DMS 273 (cell line): ENCODE measurements around the gene KBTBD12.
"Not testable (repeated sequence)": the region's sequence is repeated elsewhere in the genome, so short reads cannot be mapped to it uniquely, and the experiment has no call there.

Experiments used
- DNase-seq: peaks from one replicate; lab custom pipeline; 2025; ENCODE audit not compliant: unreplicated experiment; lab: John Stamatoyannopoulos, UW

Gene KBTBD12, protein sequence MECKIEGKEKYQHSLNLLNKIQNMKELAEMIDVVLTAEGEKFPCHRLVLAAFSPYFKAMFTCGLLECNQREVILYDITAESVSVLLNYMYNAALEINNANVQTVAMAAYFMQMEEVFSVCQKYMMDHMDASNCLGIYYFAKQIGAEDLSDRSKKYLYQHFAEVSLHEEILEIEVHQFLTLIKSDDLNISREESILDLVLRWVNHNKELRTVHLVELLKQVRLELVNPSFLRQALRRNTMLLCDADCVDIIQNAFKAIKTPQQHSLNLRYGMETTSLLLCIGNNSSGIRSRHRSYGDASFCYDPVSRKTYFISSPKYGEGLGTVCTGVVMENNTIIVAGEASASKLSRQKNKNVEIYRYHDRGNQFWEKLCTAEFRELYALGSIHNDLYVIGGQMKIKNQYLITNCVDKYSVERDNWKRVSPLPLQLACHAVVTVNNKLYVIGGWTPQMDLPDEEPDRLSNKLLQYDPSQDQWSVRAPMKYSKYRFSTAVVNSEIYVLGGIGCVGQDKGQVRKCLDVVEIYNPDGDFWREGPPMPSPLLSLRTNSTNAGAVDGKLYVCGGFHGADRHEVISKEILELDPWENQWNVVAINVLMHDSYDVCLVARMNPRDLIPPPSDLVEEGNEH

DNA sequence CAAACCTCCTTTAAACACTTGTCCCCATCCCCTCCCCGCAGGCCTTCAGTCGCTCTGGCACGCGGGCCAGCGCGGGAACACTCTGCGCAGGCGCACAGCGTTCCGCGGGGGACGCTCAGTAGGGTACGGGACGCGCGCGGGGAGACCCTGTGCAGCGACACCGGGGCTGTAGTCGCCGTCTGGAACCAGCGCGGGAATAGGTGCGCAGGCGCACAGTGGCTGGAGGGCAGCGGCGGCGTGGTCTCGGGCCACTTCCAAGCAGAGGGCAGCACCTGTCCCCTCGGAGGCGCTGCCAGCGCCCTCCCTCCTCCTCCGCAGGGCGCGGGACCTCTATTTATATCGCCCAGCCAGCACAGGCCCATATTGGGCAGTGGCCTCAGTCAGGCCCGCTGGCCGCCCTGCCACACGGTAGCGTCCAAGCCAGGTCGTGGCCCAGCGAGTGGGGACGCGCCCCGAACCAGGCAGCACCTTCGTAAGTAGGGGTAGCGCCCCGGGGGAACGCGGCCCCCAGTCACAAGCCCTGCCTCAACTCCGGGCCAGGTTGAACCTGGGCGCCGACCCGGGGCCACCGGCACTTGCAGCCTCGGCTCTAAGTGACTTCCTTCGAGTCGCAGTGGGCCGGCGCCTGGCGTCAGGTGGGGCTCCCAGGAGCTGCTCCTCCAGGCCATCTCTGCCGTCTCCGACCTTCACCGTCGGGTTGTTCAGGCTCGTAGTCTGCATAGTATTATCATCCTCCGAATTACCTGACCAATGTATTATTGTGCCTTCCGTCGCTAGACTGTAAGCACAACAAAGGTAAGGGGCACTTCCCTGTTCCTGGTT is at the start of gene KBTBD12:
Gene KBTBD12, plus strand, starts transcription at position 118 of the 822 bp plus-strand sequence. CDS start 7,830 bp downstream, outside the sequence.
- no peak for DNase-seq

DNA sequence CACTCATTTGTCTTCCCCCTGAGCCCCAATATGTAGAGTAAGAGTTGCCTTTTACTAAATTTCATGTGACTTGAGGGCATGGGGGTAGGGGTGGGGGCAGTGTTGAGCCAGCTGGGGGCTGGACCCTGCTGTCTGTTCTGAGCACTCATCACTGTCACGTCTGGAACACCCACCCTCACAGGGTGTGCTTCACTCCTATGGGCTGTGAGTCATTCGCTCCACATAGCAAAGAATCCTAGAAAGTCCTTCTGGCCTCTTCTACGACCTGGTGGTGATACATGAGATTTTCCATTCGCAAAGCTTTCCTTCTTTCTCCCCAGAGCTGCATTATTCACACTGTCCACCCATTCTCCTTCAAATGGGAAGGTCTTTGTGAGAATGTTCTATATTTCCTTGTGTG is 49.1 kb upstream of the KBTBD12 start:
- DNase-seq: peak; percentile 22

DNA sequence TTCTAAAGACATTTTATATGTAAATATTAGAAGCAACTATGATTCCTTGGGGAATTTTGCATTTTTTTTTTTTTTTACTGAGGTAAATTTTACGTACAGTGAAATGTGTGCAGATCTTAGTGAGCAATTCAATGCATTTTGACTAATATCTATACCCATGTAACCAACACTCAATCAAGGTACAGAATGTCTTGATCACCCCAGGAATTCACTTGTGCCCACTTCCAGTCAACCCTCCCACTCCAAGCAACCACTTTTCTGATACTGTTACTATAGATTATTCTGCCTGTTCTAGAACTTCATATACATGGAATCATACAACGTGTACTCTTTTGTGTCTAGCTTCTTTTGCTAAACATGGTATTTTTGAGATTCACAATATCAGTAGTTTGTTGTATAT is 47.6 kb upstream of the KBTBD12 start:
- DNase-seq: no peak

DNA sequence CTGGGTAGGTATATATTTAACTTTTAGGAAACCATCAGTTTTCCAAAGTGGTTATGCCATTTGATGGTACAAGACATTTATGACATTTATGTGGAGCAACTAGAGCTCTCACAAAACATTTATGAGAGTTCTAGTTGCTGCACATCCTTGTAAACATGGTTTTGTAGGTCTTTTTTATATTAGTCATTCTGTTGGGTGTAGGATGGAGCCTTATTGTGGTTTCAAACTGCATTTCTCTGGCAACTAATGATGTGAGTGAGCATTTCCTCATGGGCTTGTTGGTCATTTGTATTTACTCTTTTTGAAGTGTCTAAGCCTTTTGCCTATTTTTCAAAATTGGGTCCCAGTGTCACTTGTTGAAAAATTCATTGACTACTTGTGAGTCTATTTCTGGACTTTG is 47.0 kb upstream of the KBTBD12 start:
- no peak for DNase-seq

DNA sequence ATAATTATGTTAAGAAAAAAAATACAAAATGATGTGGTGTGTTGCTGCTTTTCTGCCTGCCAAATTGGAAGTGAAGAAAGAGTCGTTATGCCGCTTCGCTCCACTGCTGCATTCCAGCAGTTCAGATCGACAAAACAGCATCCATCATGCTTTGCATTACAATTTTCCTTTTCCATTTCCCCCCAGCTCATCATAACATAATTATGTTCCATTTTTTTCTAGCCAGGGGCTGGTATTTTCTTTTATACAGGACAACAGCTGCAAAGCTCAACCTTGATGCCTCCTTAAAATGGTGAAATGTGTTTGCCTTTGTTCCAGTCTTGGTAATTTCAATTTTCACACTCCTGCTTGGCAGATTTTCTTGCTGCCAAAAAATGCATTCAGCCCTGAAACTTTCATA is 44.9 kb upstream of the KBTBD12 start:
- DNase-seq: no peak

DNA sequence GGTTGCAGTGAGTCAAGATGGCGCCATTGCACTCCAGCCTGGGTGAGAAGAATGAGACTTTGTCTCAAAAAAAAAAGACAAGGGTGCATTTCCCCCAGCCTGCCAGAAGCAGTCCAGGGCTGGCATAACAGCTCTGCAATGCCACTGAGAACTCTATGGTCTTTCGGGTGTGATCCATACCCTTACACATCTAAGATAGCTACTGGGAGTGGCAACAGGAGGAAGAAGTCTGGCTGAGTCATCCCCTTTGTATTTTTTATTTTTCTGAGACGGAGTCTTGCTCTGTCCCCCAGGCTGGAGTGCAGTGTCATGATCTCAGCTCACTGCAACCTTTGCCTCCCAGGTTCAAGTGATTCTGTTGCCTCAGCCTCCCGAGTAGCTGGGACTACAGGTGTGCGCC is 40.9 kb upstream of the KBTBD12 start:
- not testable (repeated sequence) for DNase-seq

DNA sequence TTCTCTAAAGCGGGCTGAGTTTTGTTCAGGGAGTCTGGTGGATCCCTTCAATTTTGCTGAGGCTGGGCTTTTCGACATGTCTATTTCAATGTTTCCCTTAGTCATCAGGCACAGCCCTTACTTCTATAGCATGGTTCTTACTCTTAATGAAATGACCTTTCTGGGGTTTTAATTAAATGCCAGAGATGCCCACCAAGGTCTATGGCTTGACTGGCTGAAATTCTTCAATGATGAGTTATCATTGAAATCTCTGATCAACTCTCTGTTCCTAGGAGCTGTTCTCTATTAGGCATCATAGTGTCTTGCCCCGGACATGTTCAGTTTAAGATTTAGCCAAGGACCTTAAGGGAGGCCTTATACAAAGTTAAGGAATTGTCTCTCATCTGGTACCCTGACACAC is 33.4 kb upstream of the KBTBD12 start:
- DNase-seq: no peak

DNA sequence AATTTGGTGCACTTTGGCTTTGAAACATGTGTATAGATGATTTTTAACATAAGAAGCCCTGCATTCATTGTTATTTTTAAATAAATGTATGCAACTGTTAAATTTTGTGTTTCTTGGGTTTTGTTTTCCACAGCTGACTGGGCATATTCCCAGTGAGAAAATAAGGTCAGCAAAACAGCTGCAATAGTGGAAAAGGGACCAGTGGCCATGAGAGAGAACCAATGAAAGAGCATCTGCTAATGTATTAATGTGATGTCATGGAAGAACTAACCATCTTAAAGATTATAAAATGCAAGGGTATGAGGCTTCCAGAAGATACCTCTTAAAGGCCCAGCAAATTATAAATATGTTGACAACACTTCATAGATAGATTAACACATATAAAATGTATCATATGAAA is 31.0 kb upstream of the KBTBD12 start:
- DNase-seq: no peak

DNA sequence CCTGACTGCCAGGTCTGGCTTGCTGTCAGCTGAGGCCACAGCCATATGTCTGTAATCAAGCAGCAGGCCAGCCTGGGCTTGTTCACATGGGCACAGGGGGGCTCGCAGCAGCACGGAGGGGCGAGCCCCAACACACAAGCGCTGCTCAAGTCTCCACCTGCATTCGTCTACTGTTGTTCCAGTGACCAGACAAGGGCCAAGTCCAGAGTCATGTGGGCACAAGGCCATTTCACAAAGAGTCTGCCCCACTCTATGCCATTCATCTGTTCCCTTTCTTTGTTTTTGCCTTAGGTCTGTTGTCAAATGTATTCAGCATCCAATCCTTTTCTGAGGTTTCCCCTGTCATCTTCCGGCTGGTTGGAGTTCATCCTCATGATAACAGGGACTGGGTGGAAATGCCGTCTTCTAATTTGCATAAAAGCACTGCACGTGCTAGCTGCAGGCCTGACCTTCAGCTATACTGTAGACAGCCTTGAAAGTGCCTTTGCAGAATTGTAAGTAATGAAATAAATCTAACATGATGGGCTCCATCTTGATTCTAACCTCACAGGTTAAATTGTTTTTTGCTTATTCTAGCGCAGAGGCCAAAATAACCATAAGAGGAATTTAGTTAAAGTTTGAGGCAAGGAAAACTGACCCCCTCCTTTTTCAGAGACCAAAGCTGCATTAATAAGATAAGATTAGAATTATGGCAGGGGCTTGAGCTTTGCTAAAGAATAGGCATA is 28.6 kb upstream of the KBTBD12 start:
- peak; percentile 94 for DNase-seq

DNA sequence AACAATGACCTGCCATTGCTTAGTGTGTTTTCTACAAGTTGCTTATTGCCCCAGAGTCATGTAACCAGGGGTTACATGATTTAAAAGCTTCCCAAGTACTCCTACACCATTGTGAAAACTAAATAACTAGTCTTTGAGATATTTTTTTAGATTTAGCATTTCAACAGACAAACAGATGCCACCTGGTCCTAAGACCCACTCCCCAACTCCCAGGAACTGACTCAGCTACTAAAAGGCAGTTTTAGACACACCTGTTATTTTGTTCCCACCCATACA is 28.1 kb upstream of the KBTBD12 start:
- no peak for DNase-seq

DNA sequence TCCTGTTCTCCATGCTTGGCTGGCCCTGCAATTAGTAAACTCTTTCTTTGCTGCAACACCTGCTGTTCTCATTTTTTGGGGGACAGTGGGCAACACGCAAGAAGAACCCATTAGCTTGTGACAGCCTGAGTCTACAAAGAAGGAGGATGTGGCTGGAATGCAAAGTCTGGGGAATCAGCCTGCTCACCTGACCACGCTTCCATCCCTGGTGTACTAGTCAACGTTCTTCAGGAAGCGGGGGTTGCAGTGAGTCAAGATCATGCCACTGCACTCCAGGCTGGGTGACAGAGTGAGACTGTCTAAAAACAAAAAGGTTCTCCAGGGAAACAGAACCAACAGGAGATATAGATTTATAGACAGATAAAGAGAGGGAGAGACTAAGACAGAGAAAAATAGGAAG is 27.7 kb upstream of the KBTBD12 start:
- no peak for DNase-seq

DNA sequence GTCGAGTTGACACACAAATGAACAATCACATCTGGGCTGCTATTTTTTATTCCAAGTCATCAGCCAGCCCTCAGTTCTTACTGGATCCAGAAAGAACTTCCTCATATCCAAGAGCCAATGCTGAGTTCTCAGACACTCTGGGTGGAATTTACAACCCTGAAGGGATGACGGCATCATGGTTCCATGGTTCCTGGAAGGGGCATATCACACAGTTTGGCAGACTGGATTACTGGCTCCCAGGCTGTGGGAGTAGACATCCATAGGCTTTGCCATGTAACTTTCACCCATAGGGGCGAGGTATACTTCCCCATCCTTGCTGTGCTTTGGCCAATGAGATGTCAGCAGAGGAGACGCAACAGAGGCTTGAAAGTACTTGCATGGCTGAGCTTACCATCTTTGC is 26.9 kb upstream of the KBTBD12 start:
- peak; percentile 84 for DNase-seq

DNA sequence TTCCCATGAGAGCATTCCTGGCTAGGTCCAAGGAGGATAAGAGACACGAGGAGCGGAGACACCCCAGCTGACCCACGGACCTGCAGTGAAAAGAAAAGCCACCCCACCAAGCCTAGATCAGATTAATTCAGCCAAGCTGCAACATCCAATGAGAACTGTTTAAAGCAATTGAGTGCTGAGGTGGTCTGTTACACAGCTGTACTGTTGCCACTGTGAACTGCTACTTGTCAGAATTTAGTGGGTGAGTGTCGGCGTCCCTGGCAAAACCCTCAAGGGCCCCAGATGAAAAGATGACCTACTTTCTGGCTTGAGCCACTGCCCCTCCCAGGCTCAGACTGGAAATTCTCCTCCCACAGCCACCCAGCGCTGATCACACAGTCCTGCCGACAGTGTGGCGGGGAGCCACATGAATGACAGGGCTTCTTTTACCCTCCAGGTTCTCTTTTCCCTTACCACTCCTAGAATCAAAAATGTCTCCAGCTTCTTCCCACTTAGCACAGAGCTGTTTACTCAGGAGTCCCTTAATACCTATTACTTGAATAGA is 26.4 kb upstream of the KBTBD12 start:
- DNase-seq: no peak

DNA sequence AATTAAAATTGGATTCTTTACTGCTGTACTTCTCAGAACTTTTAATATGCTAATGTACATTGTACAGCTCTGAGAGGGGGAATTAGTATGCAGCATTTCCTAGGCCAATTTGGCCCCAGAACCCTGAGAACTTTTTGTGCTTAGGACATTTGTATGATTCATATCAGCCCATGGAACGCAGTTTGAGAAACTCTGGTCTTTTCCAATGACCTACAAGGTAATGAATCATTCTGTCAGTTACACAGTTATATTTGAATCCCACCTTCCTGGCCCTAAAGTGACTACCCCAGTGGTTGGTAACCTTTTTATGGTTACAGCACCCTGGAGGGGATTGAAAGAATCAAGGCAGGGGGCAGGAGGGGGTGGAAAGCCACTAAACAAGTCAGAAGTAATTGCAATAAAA is 25.6 kb upstream of the KBTBD12 start:
- no peak for DNase-seq

DNA sequence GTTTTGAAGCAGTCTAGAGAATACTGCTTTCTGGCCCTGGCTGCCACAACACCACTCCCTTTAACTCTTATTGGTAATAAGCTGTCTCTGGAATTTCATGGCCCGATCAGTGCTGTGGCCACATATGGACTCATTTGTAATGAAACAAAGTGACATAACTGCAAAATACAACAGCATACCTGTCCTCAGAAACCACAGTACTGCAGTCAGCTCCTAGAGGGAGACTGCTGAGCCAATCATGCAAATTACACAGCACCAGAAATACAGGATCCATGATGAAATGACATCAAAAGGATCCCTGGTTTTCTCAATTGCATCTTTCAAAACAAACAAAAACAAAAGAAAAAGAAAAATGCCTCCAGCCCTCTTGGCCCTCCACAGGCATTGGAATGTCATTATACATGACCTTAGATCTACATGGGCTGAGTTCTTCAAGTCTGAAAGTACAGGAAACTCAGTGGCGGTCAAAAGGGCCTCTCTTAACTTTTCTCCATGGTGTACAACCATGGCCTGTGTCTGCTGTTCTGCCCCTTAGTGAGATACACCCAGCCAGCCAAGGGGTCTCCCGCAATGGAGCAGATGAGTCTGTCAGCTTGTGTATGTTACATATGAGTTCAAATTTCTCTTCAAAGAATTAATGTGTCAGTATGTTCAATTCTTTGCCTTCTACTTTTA is 24.9 kb upstream of the KBTBD12 start:
- DNase-seq: no peak

DNA sequence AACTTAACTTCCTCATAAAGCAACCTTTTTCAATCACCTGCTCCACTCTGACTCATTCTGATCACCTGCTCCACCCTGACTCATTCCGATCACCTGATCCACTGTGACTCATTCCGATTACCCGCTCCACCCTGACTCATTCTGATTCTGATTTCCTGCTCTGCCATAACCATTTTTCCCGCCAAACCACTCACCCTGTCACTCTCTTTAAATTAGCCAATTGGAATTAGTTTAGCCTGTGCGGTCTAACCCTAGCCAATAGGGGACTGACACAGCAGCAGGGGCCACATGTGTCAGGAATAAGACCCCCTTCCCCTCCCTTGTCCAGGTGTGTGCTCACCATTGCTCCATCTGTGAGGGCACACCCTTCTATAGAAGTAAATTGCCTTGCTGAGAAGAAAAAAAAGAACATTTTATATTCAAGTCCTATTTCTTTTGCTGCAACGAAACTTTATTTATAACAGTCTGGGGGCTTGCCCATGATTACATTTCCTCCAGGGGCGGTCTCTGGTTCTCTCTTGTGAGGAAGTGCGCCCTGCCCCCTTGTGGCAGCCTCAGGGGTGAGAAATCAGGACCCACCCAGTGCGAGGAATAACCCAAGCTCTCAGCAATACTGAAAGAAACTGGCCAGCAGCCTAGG is 24.3 kb upstream of the KBTBD12 start:
- DNase-seq: peak; percentile 41

DNA sequence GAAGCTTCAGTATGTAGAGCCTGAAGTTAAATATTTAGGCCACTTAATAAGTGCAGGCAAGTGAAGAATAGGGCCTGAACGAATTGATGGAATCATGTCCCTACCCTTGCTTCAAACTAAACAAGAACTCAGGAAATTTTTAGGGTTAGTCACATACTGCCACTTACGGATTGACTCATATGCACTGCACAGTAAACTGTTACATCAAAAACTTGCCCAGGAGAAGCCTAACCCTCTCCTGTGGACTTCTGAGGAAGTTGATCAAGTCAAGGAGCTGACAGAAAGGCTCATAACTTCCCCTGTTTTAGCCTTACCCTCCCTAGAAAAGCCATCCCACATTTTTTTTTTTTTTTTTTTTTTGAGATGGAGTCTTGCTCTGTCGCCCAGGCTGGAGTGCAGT is 20.6 kb upstream of the KBTBD12 start:
- no peak for DNase-seq

DNA sequence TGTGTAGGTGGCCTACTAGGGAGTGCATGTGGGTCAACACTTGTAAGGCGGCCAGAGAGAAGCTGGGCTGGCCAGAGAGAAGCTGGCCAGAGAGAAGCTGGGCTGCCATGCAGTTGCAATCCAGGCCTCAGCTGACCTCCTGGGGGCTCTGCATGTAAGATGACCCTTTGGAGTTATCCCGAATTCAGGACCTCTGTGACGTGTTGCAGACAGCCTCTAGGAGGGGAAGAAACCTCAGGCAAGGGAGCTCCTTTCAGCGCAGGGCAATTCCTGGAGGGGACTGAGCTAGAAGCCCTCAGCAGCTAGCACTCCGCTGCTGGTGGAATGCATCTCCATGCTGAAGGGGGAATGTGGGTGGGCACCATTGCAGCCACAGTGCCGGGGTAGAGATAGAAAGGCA is 15.8 kb upstream of the KBTBD12 start:
- DNase-seq: no peak

DNA sequence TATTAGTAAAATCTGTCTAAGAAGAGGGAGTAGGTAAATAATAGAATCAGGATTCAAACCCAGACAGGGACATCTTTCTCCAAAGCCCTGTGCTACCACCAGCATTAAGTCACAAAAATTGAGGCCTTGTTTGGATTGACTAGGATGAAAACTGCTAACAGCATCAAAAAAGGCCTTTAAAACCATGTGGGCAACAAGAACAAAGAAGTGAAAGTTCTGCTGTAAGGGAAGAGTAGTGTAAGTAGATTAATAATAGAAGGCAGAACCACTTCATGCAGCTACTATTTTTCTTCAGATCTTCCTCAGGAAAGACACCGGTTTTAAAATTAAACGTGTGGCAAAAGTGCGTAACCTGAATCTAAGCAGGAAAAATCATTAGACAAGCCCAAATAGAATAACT is 15.3 kb upstream of the KBTBD12 start:
- no peak for DNase-seq

DNA sequence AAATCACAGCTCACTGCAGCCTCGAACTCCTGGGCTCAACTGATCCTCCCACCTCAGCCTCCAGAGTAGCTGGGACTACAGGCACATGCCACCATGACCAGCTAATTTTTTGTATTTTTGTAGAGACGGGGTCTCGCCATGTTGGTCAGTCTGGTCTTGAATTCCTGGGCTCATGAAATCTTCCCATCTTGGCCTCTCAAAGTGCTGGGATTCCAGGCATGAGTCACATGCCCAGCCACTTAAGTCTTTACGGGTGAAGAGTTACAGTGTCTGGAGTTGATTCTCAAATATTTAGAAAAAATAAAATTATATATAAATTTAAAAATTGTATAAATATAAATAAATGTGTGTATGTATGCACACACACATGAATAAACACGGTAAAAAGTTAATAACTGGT is 14.5 kb upstream of the KBTBD12 start:
- DNase-seq: no peak
